ENCODE measurements around the gene REXO1. TPM values are rescaled to one million over a fixed set of nuclear protein-coding genes. Genes with fewer than 3 reads are reported as not detected.
"Not testable (repeated sequence)": the region's sequence is repeated elsewhere in the genome, so short reads cannot be mapped to it uniquely, and the experiment has no call there.

REXO1 gene
- total and polyA plus RNA-seq, 2 experiments from 2014 or later: 20.2 to 90.1 TPM

DNA sequence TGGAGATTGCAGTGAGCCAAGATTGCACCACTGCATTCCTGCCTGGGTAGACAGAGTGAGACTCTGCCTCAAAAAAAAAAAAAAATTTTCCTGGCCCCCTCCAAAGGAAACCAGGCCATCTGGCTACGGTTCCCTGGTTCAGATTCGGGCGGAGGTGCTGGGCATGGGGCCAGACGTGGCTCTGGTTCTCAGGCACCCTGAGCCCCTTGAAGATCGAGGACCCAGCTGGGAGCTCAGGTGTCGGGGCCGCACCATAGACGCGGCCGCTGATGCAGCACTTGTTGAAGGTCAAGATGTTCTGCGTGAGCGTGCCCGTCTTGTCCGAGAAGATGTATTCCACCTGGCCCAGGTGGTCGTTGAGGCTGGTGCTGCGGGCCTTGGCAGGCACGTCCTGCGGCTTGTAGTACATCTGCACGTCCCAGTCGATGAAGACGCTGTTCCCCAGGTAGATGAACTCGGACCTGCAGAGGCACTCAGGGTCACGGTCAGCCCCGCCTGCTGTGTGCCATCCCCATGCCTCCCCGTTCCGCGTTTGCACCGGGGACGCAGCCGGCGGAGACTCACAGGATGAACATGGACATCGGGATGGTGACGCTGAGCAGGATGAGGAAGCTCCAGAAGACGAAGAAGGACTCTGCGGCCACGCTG lies 48.5 kb downstream of the REXO1 start (continued):
- TF ChIP-seq, protein P1, sequence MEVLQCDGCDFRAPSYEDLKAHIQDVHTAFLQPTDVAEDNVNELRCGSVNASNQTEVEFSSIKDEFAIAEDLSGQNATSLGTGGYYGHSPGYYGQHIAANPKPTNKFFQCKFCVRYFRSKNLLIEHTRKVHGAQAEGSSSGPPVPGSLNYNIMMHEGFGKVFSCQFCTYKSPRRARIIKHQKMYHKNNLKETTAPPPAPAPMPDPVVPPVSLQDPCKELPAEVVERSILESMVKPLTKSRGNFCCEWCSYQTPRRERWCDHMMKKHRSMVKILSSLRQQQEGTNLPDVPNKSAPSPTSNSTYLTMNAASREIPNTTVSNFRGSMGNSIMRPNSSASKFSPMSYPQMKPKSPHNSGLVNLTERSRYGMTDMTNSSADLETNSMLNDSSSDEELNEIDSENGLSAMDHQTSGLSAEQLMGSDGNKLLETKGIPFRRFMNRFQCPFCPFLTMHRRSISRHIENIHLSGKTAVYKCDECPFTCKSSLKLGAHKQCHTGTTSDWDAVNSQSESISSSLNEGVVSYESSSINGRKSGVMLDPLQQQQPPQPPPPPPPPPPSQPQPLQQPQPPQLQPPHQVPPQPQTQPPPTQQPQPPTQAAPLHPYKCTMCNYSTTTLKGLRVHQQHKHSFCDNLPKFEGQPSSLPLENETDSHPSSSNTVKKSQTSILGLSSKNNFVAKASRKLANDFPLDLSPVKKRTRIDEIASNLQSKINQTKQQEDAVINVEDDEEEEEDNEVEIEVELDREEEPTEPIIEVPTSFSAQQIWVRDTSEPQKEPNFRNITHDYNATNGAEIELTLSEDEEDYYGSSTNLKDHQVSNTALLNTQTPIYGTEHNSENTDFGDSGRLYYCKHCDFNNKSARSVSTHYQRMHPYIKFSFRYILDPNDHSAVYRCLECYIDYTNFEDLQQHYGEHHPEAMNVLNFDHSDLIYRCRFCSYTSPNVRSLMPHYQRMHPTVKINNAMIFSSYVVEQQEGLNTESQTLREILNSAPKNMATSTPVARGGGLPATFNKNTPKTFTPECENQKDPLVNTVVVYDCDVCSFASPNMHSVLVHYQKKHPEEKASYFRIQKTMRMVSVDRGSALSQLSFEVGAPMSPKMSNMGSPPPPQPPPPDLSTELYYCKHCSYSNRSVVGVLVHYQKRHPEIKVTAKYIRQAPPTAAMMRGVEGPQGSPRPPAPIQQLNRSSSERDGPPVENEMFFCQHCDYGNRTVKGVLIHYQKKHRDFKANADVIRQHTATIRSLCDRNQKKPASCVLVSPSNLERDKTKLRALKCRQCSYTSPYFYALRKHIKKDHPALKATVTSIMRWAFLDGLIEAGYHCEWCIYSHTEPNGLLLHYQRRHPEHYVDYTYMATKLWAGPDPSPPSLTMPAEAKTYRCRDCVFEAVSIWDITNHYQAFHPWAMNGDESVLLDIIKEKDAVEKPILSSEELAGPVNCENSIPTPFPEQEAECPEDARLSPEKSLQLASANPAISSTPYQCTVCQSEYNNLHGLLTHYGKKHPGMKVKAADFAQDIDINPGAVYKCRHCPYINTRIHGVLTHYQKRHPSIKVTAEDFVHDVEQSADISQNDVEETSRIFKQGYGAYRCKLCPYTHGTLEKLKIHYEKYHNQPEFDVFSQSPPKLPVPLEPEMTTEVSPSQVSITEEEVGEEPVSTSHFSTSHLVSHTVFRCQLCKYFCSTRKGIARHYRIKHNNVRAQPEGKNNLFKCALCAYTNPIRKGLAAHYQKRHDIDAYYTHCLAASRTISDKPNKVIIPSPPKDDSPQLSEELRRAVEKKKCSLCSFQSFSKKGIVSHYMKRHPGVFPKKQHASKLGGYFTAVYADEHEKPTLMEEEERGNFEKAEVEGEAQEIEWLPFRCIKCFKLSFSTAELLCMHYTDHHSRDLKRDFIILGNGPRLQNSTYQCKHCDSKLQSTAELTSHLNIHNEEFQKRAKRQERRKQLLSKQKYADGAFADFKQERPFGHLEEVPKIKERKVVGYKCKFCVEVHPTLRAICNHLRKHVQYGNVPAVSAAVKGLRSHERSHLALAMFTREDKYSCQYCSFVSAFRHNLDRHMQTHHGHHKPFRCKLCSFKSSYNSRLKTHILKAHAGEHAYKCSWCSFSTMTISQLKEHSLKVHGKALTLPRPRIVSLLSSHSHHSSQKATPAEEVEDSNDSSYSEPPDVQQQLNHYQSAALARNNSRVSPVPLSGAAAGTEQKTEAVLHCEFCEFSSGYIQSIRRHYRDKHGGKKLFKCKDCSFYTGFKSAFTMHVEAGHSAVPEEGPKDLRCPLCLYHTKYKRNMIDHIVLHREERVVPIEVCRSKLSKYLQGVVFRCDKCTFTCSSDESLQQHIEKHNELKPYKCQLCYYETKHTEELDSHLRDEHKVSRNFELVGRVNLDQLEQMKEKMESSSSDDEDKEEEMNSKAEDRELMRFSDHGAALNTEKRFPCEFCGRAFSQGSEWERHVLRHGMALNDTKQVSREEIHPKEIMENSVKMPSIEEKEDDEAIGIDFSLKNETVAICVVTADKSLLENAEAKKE (CRISPR knock-in tag; IDR thresholded peaks at IDR 0.05): no peak
- TF ChIP-seq EZH2phosphoT487 (IDR thresholded peaks at IDR 0.05; ENCODE audit: unreplicated experiment): no peak
- no peak for TF ChIP-seq CREB1 (CRISPR knock-in tag; IDR thresholded peaks at IDR 0.05; ENCODE audit: low read depth)
- no peak for TF ChIP-seq EZH2 (IDR thresholded peaks at IDR 0.05; ENCODE audit: low read depth, unreplicated experiment)
- no peak for TF ChIP-seq ZNF331 (CRISPR knock-in tag; IDR thresholded peaks at IDR 0.05; ENCODE audit: low read depth)
- no peak for TF ChIP-seq NANOG (IDR thresholded peaks at IDR 0.05; ENCODE audit: borderline replicate concordance)

DNA sequence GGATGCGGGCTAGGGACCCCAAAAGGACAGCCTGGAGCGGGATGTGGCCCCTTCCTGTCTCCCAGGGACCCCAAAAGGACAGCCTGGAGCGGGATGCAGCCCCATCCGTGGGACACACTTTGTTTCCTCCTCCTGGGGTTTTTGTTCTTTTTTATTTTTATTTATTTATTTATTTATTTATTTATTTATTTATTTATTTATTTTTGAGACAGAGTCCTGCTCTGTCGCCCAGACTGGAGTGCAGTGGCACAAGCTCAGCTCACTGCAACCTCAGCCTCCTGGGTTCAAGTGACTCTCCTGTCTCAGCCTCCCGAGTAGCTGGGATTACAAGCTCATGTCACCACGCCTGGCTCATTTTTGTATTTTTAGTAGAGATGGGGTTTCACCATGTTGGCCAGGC lies 51.0 kb downstream of the REXO1 start:
- H3K4me3 Mint-ChIP-seq; H3K36me3 Mint-ChIP-seq (ENCODE audit: low read depth); H3K4me3 ChIP-seq; DNase-seq (ENCODE audit: low spot score); H3K4me2 ChIP-seq; H3K79me2 ChIP-seq (replicated peaks; ENCODE audit: insufficient read depth); H3K9me2 ChIP-seq (ENCODE audit: insufficient read depth); H3F3A ChIP-seq (replicated peaks; ENCODE audit: low read depth); H3K9me3 Mint-ChIP-seq; H3K36me3 ChIP-seq (ENCODE audit: insufficient read depth); H3K27ac Mint-ChIP-seq; ATAC-seq; H3K27ac ChIP-seq (ENCODE audit: low read depth); H3K27me3 ChIP-seq (ENCODE audit: insufficient read depth); H4K20me1 ChIP-seq (replicated peaks; ENCODE audit: insufficient read depth); H2AFZ ChIP-seq: not testable (repeated sequence)
- H3K4me1 Mint-ChIP-seq: peaks cover 13% of the 10 kb centered on the region
- peaks cover 12% of the 10 kb centered on the region for H3K27me3 Mint-ChIP-seq (ENCODE audit: insufficient read depth, low read depth, poor library complexity)
- H3K4me1 ChIP-seq (ENCODE audit: insufficient read depth): peaks cover 11% of the 10 kb centered on the region; the same call in 1 of the 2 replicates
